Neural cell (in vitro differentiated cells): Measurements from ENCODE around the gene LCNL1. TPM values are rescaled to one million over a fixed set of nuclear protein-coding genes. Genes with fewer than 3 reads are reported as not detected.

Experiments used
- H2AFZ ChIP-seq: fragments of 200-600, 300-800 bp; sonication (generic), shearing (Covaris generic); 2 replicates; pipeline ENCODE4 v1.6.0; 2014; ENCODE audit warnings: low read depth, mild to moderate bottlenecking, antibody characterized with exemption, low read length, moderate library complexity
- H3F3A ChIP-seq: fragments of 200-600 bp; shearing (Covaris generic); 2 replicates; pipeline ENCODE4 v1.6.1; 2016; ENCODE audit warnings: mild to moderate bottlenecking, moderate library complexity, mixed read lengths, antibody characterized with exemption, low read length; ENCODE audit not compliant: insufficient read depth, poor library complexity, severe bottlenecking
- H3K27ac ChIP-seq: fragments of 200-600, 300-800 bp; sonication (generic), shearing (Covaris generic); 2 replicates; pipeline ENCODE4 v1.5.1; 2014; ENCODE audit warnings: mild to moderate bottlenecking, low read length, moderate library complexity
- H3K27me3 ChIP-seq: fragments of 300-800, 200-600 bp; sonication (generic), shearing (Covaris generic); 2 replicates; pipeline ENCODE4 v1.6.0; 2014; ENCODE audit warnings: mild to moderate bottlenecking, low read depth, low read length, moderate library complexity; ENCODE audit not compliant: insufficient read depth
- H3K36me3 ChIP-seq: fragments of 300-800, 200-600 bp; sonication (generic), shearing (Covaris generic); 2 replicates; pipeline ENCODE4 v1.5.1; 2014; ENCODE audit warnings: mild to moderate bottlenecking, antibody characterized with exemption, low read length, moderate library complexity; ENCODE audit not compliant: insufficient read depth
- H3K4me2 ChIP-seq: fragments of 300-800, 200-600 bp; sonication (generic), shearing (Covaris generic); 2 replicates; pipeline ENCODE4 v1.6.0; 2014; ENCODE audit warnings: mild to moderate bottlenecking, low read length
- H3K4me3 ChIP-seq: fragments of 300-800, 200-600 bp; sonication (generic), shearing (Covaris generic); 2 replicates; pipeline ENCODE4 v1.5.1; 2014; ENCODE audit warnings: mild to moderate bottlenecking, low read length, moderate library complexity
- H3K79me2 ChIP-seq: fragments of 200-600 bp; shearing (Covaris generic); replicated peaks from 2 replicates; pipeline ENCODE4 v1.6.0; 2014; ENCODE audit warnings: mild to moderate bottlenecking, low read length, moderate library complexity; ENCODE audit not compliant: insufficient read depth
- H3K9ac ChIP-seq: fragments of 300-800, 200-600 bp; sonication (generic), shearing (Covaris generic); 2 replicates; pipeline ENCODE4 v1.6.1; 2016; ENCODE audit warnings: mild to moderate bottlenecking, low read length, mixed read lengths
- H3K9me2 ChIP-seq: fragments of 200-600 bp; shearing (Covaris generic); 2 replicates; pipeline ENCODE4 v1.6.1; 2016; ENCODE audit warnings: mild to moderate bottlenecking, low read length, mixed read lengths; ENCODE audit not compliant: insufficient read depth
- H3K9me3 ChIP-seq: fragments of 200-600, 300-800 bp; sonication (generic), shearing (Covaris generic); 2 replicates; pipeline ENCODE4 v1.6.1; 2016; ENCODE audit warnings: mild to moderate bottlenecking, mixed run types, low read length, moderate library complexity, mixed read lengths
- H4K20me1 ChIP-seq: fragments of 200-600 bp; shearing (Covaris generic); 2 replicates; pipeline ENCODE4 v1.6.1; 2016; ENCODE audit warnings: mild to moderate bottlenecking, mixed run types; ENCODE audit not compliant: insufficient read depth
- CTCF ChIP-seq: fragments of 450-650 bp; IDR thresholded peaks from 2 replicates; pipeline ENCODE4 v1.5.1; 2014; ENCODE audit warnings: antibody characterized with exemption, mild to moderate bottlenecking, moderate library complexity; ENCODE audit not compliant: poor library complexity, severe bottlenecking
- EP300 ChIP-seq: fragments of 450-650 bp; conservative IDR thresholded peaks from 2 replicates; pipeline ENCODE4 v1.6.1; 2014; ENCODE audit warnings: antibody characterized with exemption, mild to moderate bottlenecking, moderate library complexity; ENCODE audit not compliant: poor library complexity, severe bottlenecking
- EZH2 ChIP-seq: fragments of 200-600, 300-800 bp; shearing (Covaris generic), sonication (generic); IDR thresholded peaks from 2 replicates; pipeline ENCODE4 v1.6.1; 2014; ENCODE audit warnings: antibody characterized with exemption, low read length, borderline replicate concordance, mild to moderate bottlenecking; ENCODE audit not compliant: insufficient read depth, poor library complexity, severe bottlenecking
- MXI1 ChIP-seq: fragments of 450-650 bp; conservative IDR thresholded peaks from 2 replicates; pipeline ENCODE4 v1.6.1; 2014; ENCODE audit warnings: antibody characterized with exemption, mild to moderate bottlenecking; ENCODE audit not compliant: poor library complexity, severe bottlenecking
- POLR2AphosphoS5 ChIP-seq: IDR thresholded peaks from 2 replicates; pipeline ENCODE4 v1.6.1; 2012
- RAD21 ChIP-seq: fragments of 450-650 bp; conservative IDR thresholded peaks from 2 replicates; pipeline ENCODE4 v1.6.1; 2014; ENCODE audit warnings: antibody characterized with exemption, mild to moderate bottlenecking, moderate library complexity
- REST ChIP-seq: IDR thresholded peaks from 2 replicates; pipeline ENCODE4 v1.6.1; 2012; ENCODE audit warnings: borderline replicate concordance
- SMC3 ChIP-seq: fragments of 450-650 bp; conservative IDR thresholded peaks from 2 replicates; pipeline ENCODE4 v1.6.1; 2014; ENCODE audit warnings: antibody characterized with exemption, mild to moderate bottlenecking, moderate library complexity; ENCODE audit not compliant: poor library complexity
- TAF1 ChIP-seq: IDR thresholded peaks from 2 replicates; pipeline ENCODE4 v1.6.1; 2012; ENCODE audit warnings: low read depth
- polyA plus RNA-seq: library from polyadenylated mRNA; depleted of rRNA; stranded (reverse); fragments of >200 nt; gene quantifications from 2 replicates; pipeline ENCODE4 v1.2.3, GENCODE V29; 2014

Gene LCNL1
- polyA plus RNA-seq, 1 donor from 2014 or later = not detected

GRCh38 chr9:137008312-137008711 is 25.5 kb downstream of the LCNL1 start:
- H3K27ac ChIP-seq = no peak overlapping the region
- TF ChIP-seq POLR2AphosphoS5 = no peak
- TF ChIP-seq SMC3 = no peak
- no peak for TF ChIP-seq MXI1

GRCh38 chr9:137009217-137009616 is 26.4 kb downstream of the LCNL1 start:
- H3F3A ChIP-seq = no peaks in the 10 kb centered on the region
- no peaks in the 10 kb centered on the region for H3K79me2 ChIP-seq
- H3K4me3 ChIP-seq = no peak overlapping the region
- no peaks in the 10 kb centered on the region for H3K27me3 ChIP-seq
- H4K20me1 ChIP-seq = no peaks in the 10 kb centered on the region
- no peaks in the 10 kb centered on the region for H3K36me3 ChIP-seq
- no peaks in the 10 kb centered on the region for H3K9me3 ChIP-seq
- H2AFZ ChIP-seq = no peak overlapping the region
- no peak overlapping the region for H3K27ac ChIP-seq
- H3K9ac ChIP-seq = no peak overlapping the region
- no peaks in the 10 kb centered on the region for H3K9me2 ChIP-seq
- no peak overlapping the region for H3K4me2 ChIP-seq
- no peak for TF ChIP-seq POLR2AphosphoS5
- TF ChIP-seq CTCF = no peak
- TF ChIP-seq TAF1 = no peak
- no peak for TF ChIP-seq RAD21
- TF ChIP-seq EZH2 = no peak
- TF ChIP-seq EP300 = no peak
- TF ChIP-seq SMC3 = no peak
- TF ChIP-seq REST = no peak
- no peak for TF ChIP-seq MXI1

More at GRCh38 chr9:137008312-137008711, 25.5 kb downstream of the LCNL1 start:
- H3K79me2 ChIP-seq = no peaks in the 10 kb centered on the region
- no peaks in the 10 kb centered on the region for H3K36me3 ChIP-seq
- no peaks in the 10 kb centered on the region for H3K27me3 ChIP-seq
- H3F3A ChIP-seq = no peaks in the 10 kb centered on the region
- H3K9me3 ChIP-seq = no peaks in the 10 kb centered on the region
- no peak overlapping the region for H3K4me3 ChIP-seq
- H3K9me2 ChIP-seq = no peaks in the 10 kb centered on the region
- no peaks in the 10 kb centered on the region for H4K20me1 ChIP-seq
- H3K9ac ChIP-seq = no peak overlapping the region
- H2AFZ ChIP-seq = no peak overlapping the region
- no peak overlapping the region for H3K4me2 ChIP-seq
